ENCODE results near the gene RNF217.
A peak's percentile ranks its signal among the peaks of the same experiment; 100 is the strongest.
"Not testable (repeated sequence)": the region's sequence is repeated elsewhere in the genome, so short reads cannot be mapped to it uniquely, and the experiment has no call there.

RNF217 gene

GRCh38 chr6:125019918-125020317 lies 57.7 kb downstream of the RNF217 start:
- DNase-seq: peak; percentile 62

- peak; percentile 59 for DNase-seq
These were observed 58.1 kb downstream of the RNF217 start for GRCh38 chr6:125020385-125020784.

GRCh38 chr6:125022391-125022989 lies 60.3 kb downstream of the RNF217 start:
- DNase-seq: no peak

GRCh38 chr6:125025164-125025854 lies 63.1 kb downstream of the RNF217 start:
- DNase-seq: no peak

- DNase-seq: no peak
These were observed 65.0 kb downstream of the RNF217 start for GRCh38 chr6:125027287-125027686.

- no peak for DNase-seq
These were observed 68.7 kb downstream of the RNF217 start for GRCh38 chr6:125030969-125031368.

GRCh38 chr6:125031385-125031784 lies 69.1 kb downstream of the RNF217 start:
- DNase-seq: no peak

- not testable (repeated sequence) for DNase-seq
These were observed 72.7 kb downstream of the RNF217 start for GRCh38 chr6:125034929-125035328.

- DNase-seq: not testable (repeated sequence)
These were observed 74.2 kb downstream of the RNF217 start for GRCh38 chr6:125036486-125036885.

GRCh38 chr6:125037827-125038226 lies 75.6 kb downstream of the RNF217 start:
- DNase-seq: peak; percentile 21

- DNase-seq: no peak
These were observed 76.7 kb downstream of the RNF217 start for GRCh38 chr6:125038925-125039324.

GRCh38 chr6:125041740-125042459 lies 79.7 kb downstream of the RNF217 start:
- DNase-seq: no peak

GRCh38 chr6:125044066-125044465 lies 81.8 kb downstream of the RNF217 start:
- DNase-seq: no peak

- DNase-seq: no peak
These were observed 82.4 kb downstream of the RNF217 start for GRCh38 chr6:125044667-125045066.

GRCh38 chr6:125046107-125046925 lies 84.1 kb downstream of the RNF217 start:
- no peak for DNase-seq

GRCh38 chr6:125048274-125048673 lies 86.0 kb downstream of the RNF217 start:
- DNase-seq: no peak

GRCh38 chr6:125050663-125051318 lies 88.6 kb downstream of the RNF217 start:
- DNase-seq: peak; percentile 30

- DNase-seq: no peak
These were observed 91.6 kb downstream of the RNF217 start for GRCh38 chr6:125053809-125054208.

GRCh38 chr6:125054331-125054730 lies 92.1 kb downstream of the RNF217 start:
- no peak for DNase-seq

- DNase-seq: no peak
These were observed 95.4 kb downstream of the RNF217 start for GRCh38 chr6:125057392-125058246.

- DNase-seq: no peak
These were observed 96.3 kb downstream of the RNF217 start for GRCh38 chr6:125058546-125058945.

GRCh38 chr6:125063307-125063706 lies 101.1 kb downstream of the RNF217 start:
- DNase-seq: no peak

All from NCI-H1105 treated with DMSO at 0.1 percent for 48 hours (cell line).